Right lung (tissue), 5 donors: ENCODE measurements around the gene SPDL1. TPM values are rescaled to one million over a fixed set of nuclear protein-coding genes. Genes with fewer than 3 reads are reported as not detected.

ENCODE experiments used
- DNase-seq, 2 donors: peaks; one replicate each; pipeline ENCODE4 v3.0.0-alpha.2; 2013
- polyA plus RNA-seq, 5 donors: library from polyadenylated mRNA; unstranded; fragments of 120-200 nt; gene quantifications; one replicate each; pipeline versions ENCODE4 v1.2.1 to v1.2.3, GENCODE V29; 2013; ENCODE audit warnings: inconsistent platforms in 1 of 5, low replicate concordance in 1 of 5; ENCODE audit not compliant: insufficient read length in 5 of 5, insufficient read depth in 1 of 5

Gene SPDL1
- polyA plus RNA-seq, 5 donors, result 24.8 to 51.6 (median 38.6) TPM

- DNase-seq, result no peak
Observed at GRCh38 chr5:169627551-169627950, 44.0 kb downstream of the SPDL1 start.

- no peak for DNase-seq
Observed at GRCh38 chr5:169628892-169629291, 45.3 kb downstream of the SPDL1 start.

- DNase-seq, result no peak
Observed at GRCh38 chr5:169629847-169630548, 46.4 kb downstream of the SPDL1 start.

GRCh38 chr5:169631360-169631759, 47.8 kb downstream of the SPDL1 start:
- peak in 1 of 2 donors; percentile 26 for DNase-seq

GRCh38 chr5:169632946-169633345, 49.4 kb downstream of the SPDL1 start:
- no peak for DNase-seq

GRCh38 chr5:169634606-169635005, 51.0 kb downstream of the SPDL1 start:
- no peak for DNase-seq

DNA sequence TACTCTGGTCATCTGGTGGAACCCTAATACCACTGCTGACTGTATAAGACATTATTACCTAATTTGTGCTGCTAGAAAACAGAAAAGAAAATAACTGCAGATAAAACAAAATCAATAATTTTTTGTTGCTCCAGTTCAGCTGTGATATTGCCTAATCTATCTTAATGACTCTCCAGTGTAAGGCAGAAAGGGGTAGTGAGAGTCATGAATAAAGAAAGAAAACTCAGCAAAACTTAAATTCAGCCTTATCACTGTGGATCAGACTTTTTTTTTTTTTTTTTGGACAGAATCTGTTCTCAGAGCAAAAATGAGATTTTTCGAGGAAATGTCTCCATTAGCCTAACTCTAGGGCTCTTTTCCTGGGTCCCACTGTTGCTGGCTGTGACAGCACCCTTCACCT, 52.4 kb downstream of the SPDL1 start:
- DNase-seq, result no peak

DNA sequence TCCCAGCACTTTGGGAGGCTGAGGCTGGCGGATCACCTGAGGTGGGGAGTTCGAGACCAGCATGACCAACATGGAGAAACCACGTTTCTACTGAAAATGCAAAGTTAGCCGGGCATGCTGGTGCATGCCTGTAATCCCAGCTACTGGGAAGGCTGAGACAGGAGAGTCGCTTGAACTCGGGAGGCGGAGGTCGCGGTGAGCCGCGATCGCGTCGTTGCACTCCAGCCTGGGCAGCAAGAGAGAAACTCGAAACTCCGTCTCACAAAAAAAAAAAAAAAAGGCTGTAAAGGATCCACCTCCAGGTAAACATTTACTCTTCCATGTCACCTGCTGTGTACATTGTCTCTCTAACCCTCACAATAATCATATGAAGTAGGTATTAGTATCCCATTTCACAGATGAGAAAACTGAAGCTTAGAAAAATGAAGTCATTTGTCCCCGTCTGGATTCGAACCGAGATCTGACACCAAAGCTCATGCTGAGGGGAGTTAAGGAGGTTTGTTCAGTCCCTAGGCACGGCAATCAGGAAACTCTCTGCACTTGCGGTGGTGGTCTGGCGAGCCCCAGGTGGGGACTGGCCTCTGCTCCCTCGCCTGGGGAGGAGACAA, 53.0 kb downstream of the SPDL1 start:
- DNase-seq, result no peak

DNA sequence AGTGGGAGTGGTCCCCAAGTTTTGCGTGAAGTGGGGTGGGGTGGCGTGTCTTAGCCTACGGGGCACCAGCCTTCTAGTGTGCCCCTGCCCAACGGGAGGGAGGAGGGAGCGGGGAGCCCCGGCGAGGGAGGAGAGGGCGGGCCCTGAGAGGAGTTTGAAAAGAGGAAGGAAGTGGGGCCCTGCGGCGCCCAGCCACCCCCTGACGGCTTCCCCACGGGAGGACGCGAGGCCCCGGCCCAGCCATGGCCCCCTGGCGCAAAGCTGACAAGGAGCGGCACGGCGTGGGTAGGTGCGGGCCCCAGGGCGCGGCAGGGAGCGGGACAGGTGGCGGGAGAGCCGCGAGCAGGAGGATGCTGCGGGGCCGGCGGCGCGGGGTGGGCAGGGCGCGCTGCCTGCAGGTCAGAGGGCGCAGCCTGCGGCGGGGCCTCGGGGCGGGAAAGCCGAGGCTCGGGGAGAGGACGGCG, 53.5 kb downstream of the SPDL1 start, which contains the start of gene DOCK2:
DOCK2 (plus strand) TSS at position 191 of the 464 bp plus-strand sequence; CDS start at position 243, 52 bp downstream.
- no peak for DNase-seq

DNA sequence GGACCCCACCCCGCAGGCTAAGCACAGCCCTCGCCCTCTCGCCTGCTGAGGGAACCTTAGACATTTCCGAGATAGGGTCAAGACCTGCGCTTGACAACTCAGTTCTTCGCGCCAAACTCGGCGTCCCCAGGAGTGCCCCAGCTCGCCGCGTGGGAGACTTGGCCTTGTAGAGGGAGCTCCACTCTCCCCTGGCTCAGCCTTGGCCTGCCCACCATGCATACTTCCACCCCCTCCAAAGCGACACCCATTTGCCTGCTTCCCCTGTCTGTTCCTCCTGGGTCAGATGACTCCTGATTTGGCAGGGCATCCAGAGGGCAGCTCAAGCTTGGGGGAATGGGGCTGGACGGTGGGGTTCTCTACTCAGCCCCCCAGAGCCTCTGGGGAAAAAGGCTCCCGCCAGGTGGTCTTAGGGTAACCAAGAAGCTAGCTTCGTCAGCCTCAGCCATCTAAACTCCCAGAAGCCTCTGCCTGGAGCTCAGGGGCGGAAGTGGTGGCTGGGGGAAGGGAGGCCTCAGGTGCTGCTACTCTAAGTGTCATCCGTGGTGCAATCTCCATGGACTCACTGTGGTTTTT, 54.1 kb downstream of the SPDL1 start:
- no peak for DNase-seq

DNA sequence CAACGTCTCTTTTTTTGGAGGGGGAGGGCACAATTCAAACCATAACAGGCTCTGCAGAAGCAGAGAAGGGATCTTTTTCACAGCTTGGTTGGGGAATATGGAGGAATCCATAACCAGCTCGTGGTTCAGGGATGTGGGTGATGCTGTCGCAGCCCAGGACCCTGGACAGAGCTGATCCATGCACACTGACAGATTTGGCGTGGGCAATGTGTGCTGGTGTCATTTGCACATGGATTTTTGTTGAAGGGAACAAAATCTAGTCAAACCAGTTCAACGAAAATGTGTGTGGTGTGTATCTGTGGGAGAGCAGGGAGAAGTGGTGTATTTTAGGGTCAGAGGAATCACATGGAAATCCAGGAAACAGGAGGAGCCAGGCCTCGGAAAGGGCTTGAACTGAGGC, 57.7 kb downstream of the SPDL1 start:
- DNase-seq, result peak; percentile 45 to 49

DNA sequence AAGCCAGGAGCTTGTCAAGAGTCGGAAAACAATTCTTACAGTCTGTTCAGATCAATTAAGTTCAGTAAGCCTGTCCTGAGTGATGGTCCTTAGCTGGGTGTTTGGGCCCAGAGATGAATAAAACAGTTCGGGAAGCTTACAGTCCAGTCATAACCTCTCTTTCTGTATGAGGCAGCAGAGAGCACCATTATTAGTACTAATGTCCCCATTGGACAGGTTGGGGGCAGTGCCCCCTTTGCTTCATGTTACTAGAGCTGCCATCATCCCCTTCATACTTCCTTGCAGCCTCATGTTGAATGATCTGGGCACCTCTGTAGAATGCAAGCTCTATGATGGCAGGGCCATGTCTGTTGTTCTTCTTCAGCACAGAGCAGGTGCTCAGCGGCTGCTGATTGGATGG, 63.3 kb downstream of the SPDL1 start:
- no peak for DNase-seq

DNA sequence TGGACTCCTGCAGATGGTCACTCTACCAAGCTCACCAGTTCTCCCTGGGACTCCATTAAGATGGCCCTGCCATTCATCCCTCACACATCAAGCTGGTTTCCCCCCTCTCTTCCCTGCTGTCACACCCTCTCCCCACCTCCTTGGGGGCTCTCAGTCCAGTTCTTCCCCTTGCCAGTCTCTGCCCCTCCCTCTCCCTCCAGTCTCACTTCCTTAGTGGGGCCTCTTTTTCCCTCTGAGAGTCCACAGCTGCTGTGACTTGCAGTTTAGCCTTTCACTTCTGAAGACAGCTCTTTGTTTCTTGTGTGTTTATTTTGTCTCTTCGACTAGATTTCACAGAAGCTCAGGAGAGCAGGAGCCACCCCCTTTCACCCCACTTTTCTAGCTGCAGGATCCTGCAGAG, 64.0 kb downstream of the SPDL1 start:
- DNase-seq, result no peak

DNA sequence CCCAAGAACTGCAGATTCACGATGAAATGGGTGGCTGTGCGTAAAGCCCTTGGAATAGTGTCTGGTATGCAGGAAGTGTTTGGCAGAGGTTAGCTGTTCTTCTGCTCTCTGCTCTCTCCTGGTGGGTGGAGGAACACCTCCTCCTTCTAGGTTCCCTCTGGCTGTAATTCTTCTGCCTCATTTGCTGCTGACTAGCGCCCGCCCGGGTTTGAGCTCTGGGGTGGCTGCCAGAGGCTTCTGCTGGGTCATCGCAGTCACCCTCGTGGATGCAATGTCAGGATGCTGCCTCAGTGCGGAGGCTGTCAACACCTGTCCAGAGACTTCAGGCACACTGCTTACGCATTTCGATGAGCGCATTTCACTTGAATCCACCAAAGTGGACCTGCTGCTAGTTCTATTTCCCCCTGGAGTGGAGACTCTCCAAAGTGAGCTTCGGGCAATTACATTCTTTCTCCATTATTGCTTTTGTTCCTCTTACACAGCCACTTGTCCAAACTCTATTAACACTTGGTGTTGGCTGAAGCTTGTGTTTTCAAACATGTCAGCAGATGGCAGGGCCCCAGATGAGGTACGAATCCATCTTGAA, 65.2 kb downstream of the SPDL1 start:
- no peak for DNase-seq

GRCh38 chr5:169649486-169649885, 65.9 kb downstream of the SPDL1 start:
- no peak for DNase-seq

DNA sequence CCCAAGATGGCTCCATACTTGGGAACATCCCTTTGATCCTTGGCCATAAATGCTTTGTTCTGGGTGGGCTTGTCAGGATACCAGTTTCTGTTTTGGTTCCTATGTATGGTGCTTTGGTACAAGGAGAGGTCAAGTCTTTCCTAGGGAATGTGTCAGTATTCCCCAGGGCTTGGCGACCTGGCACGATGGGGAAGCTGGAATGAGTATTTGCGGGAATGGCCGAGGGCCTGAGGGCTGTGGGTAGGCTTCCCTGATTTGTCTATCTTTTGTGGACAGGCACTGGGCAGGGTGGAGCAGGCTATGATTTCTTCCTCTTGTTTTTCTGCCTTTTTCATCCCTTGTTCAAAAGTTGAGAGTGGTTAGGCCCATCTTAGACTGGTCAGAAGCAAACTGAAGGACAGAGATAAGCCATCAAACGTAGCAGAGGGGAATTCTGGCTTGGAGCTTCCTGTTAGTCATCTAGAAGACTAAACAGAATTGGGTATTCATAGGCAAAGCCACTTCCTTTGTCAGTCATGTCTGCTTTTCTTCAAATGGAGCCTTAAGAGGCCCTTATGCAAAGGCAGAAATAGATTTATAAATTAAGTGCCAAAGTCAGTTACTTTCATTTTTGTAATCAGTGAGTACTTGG, 67.2 kb downstream of the SPDL1 start:
- no peak for DNase-seq

DNA sequence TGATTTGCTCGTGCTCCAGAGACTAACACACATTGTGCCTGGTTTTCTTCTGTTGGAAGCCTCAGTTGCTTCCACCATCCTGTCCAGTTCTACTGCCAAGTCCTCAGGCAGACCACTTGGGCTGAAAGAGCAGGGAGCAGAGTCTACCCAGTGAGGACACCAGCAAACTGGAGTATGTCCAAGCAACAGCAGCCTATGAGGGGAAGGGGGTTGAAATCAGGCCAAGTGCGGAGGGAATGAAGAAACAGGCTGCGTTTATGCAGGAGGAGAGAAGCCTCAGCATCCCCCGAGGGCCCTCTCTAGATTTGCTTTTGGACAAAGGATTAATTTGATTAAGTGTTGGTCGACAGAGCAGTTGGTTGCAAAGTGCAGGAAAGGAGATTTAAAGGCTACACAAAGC, 68.0 kb downstream of the SPDL1 start:
- peak; percentile 55 to 58 for DNase-seq

DNA sequence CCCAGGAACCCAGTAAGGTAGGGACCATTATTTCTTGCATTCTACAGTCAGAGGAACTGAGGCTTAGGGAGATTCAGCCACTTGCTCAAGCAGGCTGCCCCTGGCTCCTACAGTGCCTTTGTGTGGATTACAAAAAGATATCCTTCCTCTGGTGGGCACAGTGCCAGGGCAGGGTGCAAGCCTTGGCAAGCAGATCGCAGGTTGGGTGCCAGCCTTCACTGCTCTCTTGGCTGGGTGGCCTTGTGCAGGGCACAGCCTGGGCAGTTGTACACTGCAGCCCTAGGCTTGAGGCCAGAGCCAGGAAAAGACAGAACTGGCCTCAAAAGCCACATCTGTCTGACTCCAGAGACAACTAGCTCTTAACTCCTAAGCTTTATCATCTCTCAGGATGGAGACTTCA, 68.5 kb downstream of the SPDL1 start:
- DNase-seq, result no peak

DNA sequence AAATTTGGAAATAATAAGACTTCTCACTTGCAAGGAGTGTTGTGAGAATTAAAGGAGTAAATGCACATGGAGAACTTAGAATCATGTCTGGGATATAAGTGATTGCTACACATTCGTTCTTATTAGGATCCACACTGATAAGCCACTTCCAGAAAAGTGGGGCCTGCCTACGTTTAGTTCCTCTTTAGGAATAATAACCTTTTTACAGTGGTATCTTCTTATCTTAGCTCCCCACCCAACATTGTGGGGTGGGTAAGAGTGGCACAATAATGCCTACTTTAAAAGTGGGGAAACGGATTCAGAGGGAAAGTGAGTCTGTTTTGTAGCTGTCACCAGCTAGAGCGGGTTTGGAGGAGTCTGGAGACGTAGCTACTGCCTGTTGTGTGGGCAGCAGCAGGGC, 69.5 kb downstream of the SPDL1 start:
- DNase-seq, result no peak
